B cell (primary cell): ENCODE data around the gene YY1. TPM values are rescaled to one million over a fixed set of nuclear protein-coding genes. Genes with fewer than 3 reads are reported as not detected.

Experiments used
- ATAC-seq: fragments of 200-7000 bp; cut with Tn5 transposase; one replicate; pipeline ENCODE4 v1.10.0; 2021; ENCODE audit warnings: low read depth, mild to moderate bottlenecking, moderate number of reproducible peaks, moderate library complexity
- CTCF ChIA-PET: fragments of 350-600 bp; sonication (Branson Sonifier 250); formaldehyde crosslinking; loops from one replicate; lab custom pipeline; 2021; ENCODE audit warnings: antibody characterized with exemption, inconsistent platforms; lab: Charles Lee
- POLR2A ChIA-PET: fragments of 350-600 bp; sonication (Branson Sonifier 250); formaldehyde crosslinking; loops from one replicate; lab custom pipeline; 2021; ENCODE audit warnings: antibody characterized with exemption; lab: Charles Lee
- DNase-seq: peaks from one replicate; pipeline ENCODE4 v3.0.0; 2013
- H2AFZ ChIP-seq: 2 replicates; pipeline ENCODE4 v1.6.1; 2012; ENCODE audit warnings: mild to moderate bottlenecking, low read depth, low read length; ENCODE audit not compliant: insufficient read depth, poor library complexity, severe bottlenecking
- H3K27ac ChIP-seq, 2 donors: 1 replicate in 1 of 2; 2 replicates in 1 of 2; pipeline ENCODE4 v1.5.1; 2012 to 2013; ENCODE audit warnings: low read length in 2 of 2, mild to moderate bottlenecking in 2 of 2, moderate library complexity in 1 of 2
- H3K27me3 ChIP-seq, 4 experiments: fragments of 200-600 bp in 1 of 4; sonication (generic) in 1 of 4; replicated peaks in 1 of 4; 1 replicate in 2 of 4; 2 replicates in 2 of 4; pipeline versions ENCODE4 v1.6.1 to v1.7.0; 2013 to 2016; ENCODE audit warnings: low read length in 3 of 4, mild to moderate bottlenecking in 2 of 4, mixed read lengths in 1 of 4, moderate library complexity in 1 of 4; ENCODE audit not compliant: insufficient read depth in 4 of 4, control insufficient read depth in 3 of 4; ENCODE audit errors: control extremely low read depth in 1 of 4
- H3K36me3 ChIP-seq, 2 experiments: replicated peaks in 1 of 2; 1 replicate in 1 of 2; 2 replicates in 1 of 2; pipeline versions ENCODE4 v1.6.1 to v1.7.1; 2013; ENCODE audit warnings: low read length in 1 of 2; ENCODE audit not compliant: insufficient read depth in 2 of 2, control insufficient read depth in 1 of 2; ENCODE audit errors: control extremely low read depth in 1 of 2, extremely low read depth in 1 of 2
- H3K4me1 ChIP-seq, 2 donors: fragments of 200-600 bp in 1 of 2; sonication (generic) in 1 of 2; 1 replicate in 1 of 2; 2 replicates in 1 of 2; pipeline versions ENCODE4 v1.5.1 to v1.6.1; 2013 to 2017; ENCODE audit warnings: low read length in 2 of 2; ENCODE audit not compliant: control insufficient read depth in 2 of 2, insufficient read depth in 2 of 2
- H3K4me2 ChIP-seq: replicated peaks from 2 replicates; pipeline ENCODE3; 2012; ENCODE audit warnings: mild to moderate bottlenecking, low read depth, low read length; ENCODE audit not compliant: poor library complexity, severe bottlenecking
- H3K4me3 ChIP-seq, 5 experiments: fragments of 200-600 bp in 1 of 5; sonication (generic) in 1 of 5; 1 replicate in 3 of 5; 2 replicates in 2 of 5; pipeline versions ENCODE4 v1.5.1 to v1.7.0; 2011 to 2016; ENCODE audit warnings: low read length in 4 of 5, mild to moderate bottlenecking in 4 of 5, low read depth in 2 of 5, control low read depth in 1 of 5, moderate library complexity in 1 of 5; ENCODE audit not compliant: insufficient read depth in 1 of 5; ENCODE audit errors: control extremely low read depth in 1 of 5, extremely low read depth in 1 of 5
- H3K79me2 ChIP-seq: fragments of 200-600 bp; sonication (generic); one replicate; pipeline ENCODE4 v1.6.0; 2016; ENCODE audit warnings: low read length; ENCODE audit not compliant: control insufficient read depth, insufficient read depth
- H3K9ac ChIP-seq: fragments of 200-600 bp; sonication (generic); 2 replicates; pipeline ENCODE4 v1.6.1; 2017; ENCODE audit warnings: mild to moderate bottlenecking, low read length, moderate library complexity
- H3K9me3 ChIP-seq, 3 donors: one replicate each; pipeline versions ENCODE4 v1.6.1 to v1.7.1; 2013; ENCODE audit warnings: low read length in 2 of 3; ENCODE audit not compliant: control insufficient read depth in 2 of 3, insufficient read depth in 1 of 3; ENCODE audit errors: control extremely low read depth in 1 of 3
- H4K20me1 ChIP-seq: 2 replicates; pipeline ENCODE4 v1.6.0; 2012; ENCODE audit warnings: mild to moderate bottlenecking, low read length; ENCODE audit not compliant: insufficient read depth, control insufficient read depth, poor library complexity, severe bottlenecking
- H3K27ac Mint-ChIP-seq: one replicate; pipeline ENCODE4 v1.8.0; 2021; ENCODE audit warnings: mixed read lengths
- H3K27me3 Mint-ChIP-seq: one replicate; pipeline ENCODE4 v1.8.0; 2021; ENCODE audit warnings: mixed read lengths
- H3K4me1 Mint-ChIP-seq: one replicate; pipeline ENCODE4 v1.8.0; 2021; ENCODE audit warnings: mixed read lengths
- H3K4me3 Mint-ChIP-seq: one replicate; pipeline ENCODE4 v1.8.0; 2021; ENCODE audit warnings: mixed read lengths
- H3K9me3 Mint-ChIP-seq: one replicate; pipeline ENCODE4 v1.8.0; 2022; ENCODE audit warnings: mixed read lengths; ENCODE audit not compliant: insufficient read depth
- EZH2 ChIP-seq: IDR thresholded peaks from 2 replicates; pipeline ENCODE4 v1.6.1; 2012; ENCODE audit warnings: borderline replicate concordance, low read depth, mild to moderate bottlenecking, moderate library complexity, low read length; ENCODE audit not compliant: insufficient read depth, poor library complexity, severe bottlenecking
- WGBS: methylation state at CpG from one replicate; pipeline ENCODE4 v1.1.5; 2013; ENCODE audit warnings: missing lambda C conversion rate; ENCODE audit not compliant: insufficient coverage; 5-methylcytosine and 5-hydroxymethylcytosine counted together
- intact Hi-C: fragments of 100-400 bp; cut with micrococcal nuclease; formaldehyde crosslinking; loops from one replicate; pipeline ENCODE4 v1.10.0; 2022
- polyA plus RNA-seq: library from polyadenylated mRNA; depleted of rRNA; stranded (reverse); fragments of >200 nt; gene quantifications from 2 replicates; pipeline ENCODE4 v1.2.3, GENCODE V29; 2012
- total RNA-seq, 2 donors: library from RNA; stranded (reverse); fragments of 120-200 nt in 1 of 2; gene quantifications; 1 replicate in 1 of 2; 2 replicates in 1 of 2; pipeline versions ENCODE4 v1.2.3 to v1.2.4, GENCODE V29; 2013 to 2022
- TF ChIP-seq, protein P1 (sequence below): fragments of 200-600 bp; IDR thresholded peaks from one replicate; pipeline ENCODE4 v1.8.0; 2022; ENCODE audit warnings: antibody characterized with exemption, mild to moderate bottlenecking

The YY1 gene
- total and polyA plus RNA-seq, 2 donors (not counting 1 experiment from before 2014, with no cell fraction given), result 24.0 to 91.4 TPM

DNA sequence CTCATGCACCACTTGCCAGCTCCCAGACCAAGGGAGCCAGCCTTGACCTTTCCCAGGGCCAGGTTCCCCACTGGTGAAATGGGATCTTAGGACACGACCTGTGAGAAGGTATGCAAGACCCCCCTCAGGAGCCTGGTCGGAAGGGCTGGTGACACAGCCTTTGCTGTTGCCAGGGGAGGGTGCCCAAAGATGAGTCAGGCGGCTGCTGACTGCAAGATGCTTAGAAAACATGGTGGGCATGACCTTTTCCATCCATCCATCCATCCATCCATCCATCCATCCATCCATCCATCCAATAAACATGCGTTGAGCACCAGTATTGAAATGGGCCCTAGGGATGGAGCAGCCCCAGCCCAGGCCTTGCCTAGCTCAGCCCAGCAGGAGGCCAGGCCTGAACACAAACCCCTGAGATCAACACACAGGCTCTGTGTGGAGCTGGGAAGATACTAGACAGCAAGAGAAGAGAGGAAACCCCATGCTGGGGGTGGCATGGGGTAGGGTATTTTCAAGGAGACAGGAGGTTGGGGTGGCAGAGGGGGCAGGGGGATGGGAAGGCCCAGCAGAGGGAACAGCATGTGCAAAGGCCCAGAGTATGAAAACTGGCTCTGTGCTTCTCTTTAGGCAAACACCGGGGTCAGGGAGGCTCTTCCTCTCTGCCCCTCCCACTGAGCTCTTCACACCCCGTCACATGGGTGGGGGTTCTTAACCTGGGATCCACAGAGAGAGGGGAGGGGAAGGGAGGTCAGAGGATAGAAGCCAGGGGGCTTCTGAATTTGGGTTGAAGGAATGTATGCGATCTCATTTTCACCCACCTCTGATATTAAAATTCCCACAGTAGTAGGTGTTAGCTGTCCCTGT lies 26.2 kb upstream of the YY1 start:
- POLR2A ChIA-PET, result no interaction called here
- Histone ChIP-seq H2AFZ (no peak overlapping the region), H4K20me1 (no peaks in the 10 kb centered on the region), H3K79me2 (peaks cover 9% of the 10 kb centered on the region), H3K4me2 (no peak overlapping the region), H3K9me3 (no peaks in the 10 kb centered on the region), H3K36me3 (no peaks in the 10 kb centered on the region), H3K4me3 (no peak overlapping the region), H3K4me1 (peaks cover 12 to 15% of the 10 kb centered on the region in 2 donors), H3K27ac (no peak overlapping the region), H3K9ac (no peak overlapping the region), H3K27me3 (no peaks in the 10 kb centered on the region)
- Mint-ChIP-seq H3K27ac (peak overlapping the region; percentile 61), H3K27me3 (no peaks in the 10 kb centered on the region), H3K4me1 (peaks cover 16% of the 10 kb centered on the region), H3K4me3 (peak overlapping the region; percentile 50), H3K9me3 (no peaks in the 10 kb centered on the region)
- CTCF ChIA-PET, result interaction anchor here (1.6 to 5.6 kb wide), 2 partner anchors 16 to 19 kb away, joined by 3 to 37 read pairs; no protein-coding TSS in a partner anchor
- intact Hi-C loops, result loop anchor here (10.0 kb wide), 1 partner anchor 608 kb away; the partner anchor contains the start of gene CCDC85C
- ATAC-seq (no peak), DNase-seq (no peak)
- TF ChIP-seq EZH2, result no peak
- TF ChIP-seq, protein P1, sequence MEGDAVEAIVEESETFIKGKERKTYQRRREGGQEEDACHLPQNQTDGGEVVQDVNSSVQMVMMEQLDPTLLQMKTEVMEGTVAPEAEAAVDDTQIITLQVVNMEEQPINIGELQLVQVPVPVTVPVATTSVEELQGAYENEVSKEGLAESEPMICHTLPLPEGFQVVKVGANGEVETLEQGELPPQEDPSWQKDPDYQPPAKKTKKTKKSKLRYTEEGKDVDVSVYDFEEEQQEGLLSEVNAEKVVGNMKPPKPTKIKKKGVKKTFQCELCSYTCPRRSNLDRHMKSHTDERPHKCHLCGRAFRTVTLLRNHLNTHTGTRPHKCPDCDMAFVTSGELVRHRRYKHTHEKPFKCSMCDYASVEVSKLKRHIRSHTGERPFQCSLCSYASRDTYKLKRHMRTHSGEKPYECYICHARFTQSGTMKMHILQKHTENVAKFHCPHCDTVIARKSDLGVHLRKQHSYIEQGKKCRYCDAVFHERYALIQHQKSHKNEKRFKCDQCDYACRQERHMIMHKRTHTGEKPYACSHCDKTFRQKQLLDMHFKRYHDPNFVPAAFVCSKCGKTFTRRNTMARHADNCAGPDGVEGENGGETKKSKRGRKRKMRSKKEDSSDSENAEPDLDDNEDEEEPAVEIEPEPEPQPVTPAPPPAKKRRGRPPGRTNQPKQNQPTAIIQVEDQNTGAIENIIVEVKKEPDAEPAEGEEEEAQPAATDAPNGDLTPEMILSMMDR, result no peak
- 95% methylated on average over 4 of the region's 7 CpGs for WGBS

GRCh38 chr14:100213587-100213955 lies 25.4 kb upstream of the YY1 start:
- Histone ChIP-seq H3K4me3 (peak overlapping the region; percentile 17 to 91 (median 90)), H3K4me1 (peaks cover 12 to 15% of the 10 kb centered on the region in 2 donors), H3K9me3 (no peaks in the 10 kb centered on the region), H4K20me1 (no peaks in the 10 kb centered on the region), H3K79me2 (peaks cover 9% of the 10 kb centered on the region), H2AFZ (peak overlapping the region; percentile 79), H3K9ac (peak overlapping the region; percentile 86), H3K27ac (peak overlapping the region; percentile 77 to 78), H3K4me2 (peak overlapping the region; percentile 97), H3K27me3 (no peaks in the 10 kb centered on the region), H3K36me3 (no peaks in the 10 kb centered on the region)
- peak overlapping the region; percentile 75 for H3K4me3 Mint-ChIP-seq
- ChIA-PET POLR2A (no interaction called here), CTCF (interaction anchor here (5.6 kb wide), 1 partner anchor 20 kb away, joined by 37 read pairs; no protein-coding TSS in a partner anchor)
- 33% methylated on average over 7 of the region's 15 CpGs for WGBS
- H3K4me1 Mint-ChIP-seq, result peaks cover 16% of the 10 kb centered on the region
- DNase-seq (no peak), ATAC-seq (no peak)
- H3K27ac Mint-ChIP-seq, result peak overlapping the region; percentile 89
- H3K9me3 Mint-ChIP-seq, result no peaks in the 10 kb centered on the region
- no peaks in the 10 kb centered on the region for H3K27me3 Mint-ChIP-seq
- TF ChIP-seq EZH2, result no peak
- TF ChIP-seq, protein P1, result no peak
- intact Hi-C loops, result loop anchor here (10.0 kb wide), 1 partner anchor 609 kb away; the partner anchor contains the start of gene CCDC85C
